ENCODE measurements around the gene RADIL.

The RADIL gene

GRCh38 chr7:4819560-4820404, 63.7 kb downstream of the RADIL start:
- no peaks in the 10 kb centered on the region for H3K79me2 ChIP-seq (ENCODE audit: insufficient read depth, low read length)
- TF ChIP-seq EZH2phosphoT487 (IDR thresholded peaks at IDR 0.05; ENCODE audit: borderline replicate concordance) (no peak), CTCF (conservative IDR thresholded peaks at IDR 0.05; ENCODE audit: low read length) (no peak)
- H2AFZ ChIP-seq (ENCODE audit: low read length): no peak overlapping the region
- no peak overlapping the region for H3K4me2 ChIP-seq (ENCODE audit: low read depth, low read length, poor library complexity, severe bottlenecking)
- H3F3A ChIP-seq (ENCODE audit: low read depth): no peaks in the 10 kb centered on the region
- no peaks in the 10 kb centered on the region for H3K27me3 ChIP-seq (ENCODE audit: insufficient read depth, low read length, poor library complexity, severe bottlenecking)
- H3K9me3 ChIP-seq (ENCODE audit: insufficient read depth, low read depth, low read length): no peaks in the 10 kb centered on the region
- H3K4me1 ChIP-seq (ENCODE audit: insufficient read depth, low read length, poor library complexity, severe bottlenecking): no peaks in the 10 kb centered on the region
- H3K9me2 ChIP-seq (replicated peaks; ENCODE audit: low read depth, low read length): no peaks in the 10 kb centered on the region
- H4K20me1 ChIP-seq (ENCODE audit: insufficient read depth, low read length, poor library complexity, severe bottlenecking): no peaks in the 10 kb centered on the region
- no peaks in the 10 kb centered on the region for H3K36me3 ChIP-seq (ENCODE audit: insufficient read depth, low read length)
- no peak overlapping the region for H3K4me3 ChIP-seq (ENCODE audit: low read length, poor library complexity, severe bottlenecking)
- H3K9ac ChIP-seq (ENCODE audit: low read depth, low read length, poor library complexity, severe bottlenecking): no peak overlapping the region

- Histone ChIP-seq H3K4me1 (ENCODE audit: insufficient read depth, low read length, poor library complexity, severe bottlenecking) (no peaks in the 10 kb centered on the region), H3K4me3 (ENCODE audit: low read length, poor library complexity, severe bottlenecking) (no peak overlapping the region), H3K36me3 (ENCODE audit: insufficient read depth, low read length) (no peaks in the 10 kb centered on the region), H2AFZ (ENCODE audit: low read length) (no peak overlapping the region), H3K9me3 (ENCODE audit: insufficient read depth, low read depth, low read length) (no peaks in the 10 kb centered on the region), H3F3A (ENCODE audit: low read depth) (no peaks in the 10 kb centered on the region), H3K4me2 (ENCODE audit: low read depth, low read length, poor library complexity, severe bottlenecking) (no peak overlapping the region), H3K27me3 (ENCODE audit: insufficient read depth, low read length, poor library complexity, severe bottlenecking) (no peaks in the 10 kb centered on the region), H4K20me1 (ENCODE audit: insufficient read depth, low read length, poor library complexity, severe bottlenecking) (no peaks in the 10 kb centered on the region), H3K9ac (ENCODE audit: low read depth, low read length, poor library complexity, severe bottlenecking) (no peak overlapping the region), H3K79me2 (ENCODE audit: insufficient read depth, low read length) (no peaks in the 10 kb centered on the region), H3K9me2 (replicated peaks; ENCODE audit: low read depth, low read length) (no peaks in the 10 kb centered on the region)
- TF ChIP-seq CTCF (conservative IDR thresholded peaks at IDR 0.05; ENCODE audit: low read length): no peak
- TF ChIP-seq EZH2phosphoT487 (IDR thresholded peaks at IDR 0.05; ENCODE audit: borderline replicate concordance): no peak
Observed at GRCh38 chr7:4818000-4818794, 65.3 kb downstream of the RADIL start.

- no peaks in the 10 kb centered on the region for H3K4me1 ChIP-seq (ENCODE audit: insufficient read depth, low read length, poor library complexity, severe bottlenecking)
- no peaks in the 10 kb centered on the region for H3K9me3 ChIP-seq (ENCODE audit: insufficient read depth, low read depth, low read length)
- H3K79me2 ChIP-seq (ENCODE audit: insufficient read depth, low read length): no peaks in the 10 kb centered on the region
- no peaks in the 10 kb centered on the region for H3K27me3 ChIP-seq (ENCODE audit: insufficient read depth, low read length, poor library complexity, severe bottlenecking)
- no peaks in the 10 kb centered on the region for H3K36me3 ChIP-seq (ENCODE audit: insufficient read depth, low read length)
- no peak overlapping the region for H3K9ac ChIP-seq (ENCODE audit: low read depth, low read length, poor library complexity, severe bottlenecking)
- no peak for TF ChIP-seq EZH2phosphoT487 (IDR thresholded peaks at IDR 0.05; ENCODE audit: borderline replicate concordance)
- no peak for TF ChIP-seq CTCF (conservative IDR thresholded peaks at IDR 0.05; ENCODE audit: low read length)
- H4K20me1 ChIP-seq (ENCODE audit: insufficient read depth, low read length, poor library complexity, severe bottlenecking): no peaks in the 10 kb centered on the region
- no peaks in the 10 kb centered on the region for H3F3A ChIP-seq (ENCODE audit: low read depth)
- no peak overlapping the region for H3K4me3 ChIP-seq (ENCODE audit: low read length, poor library complexity, severe bottlenecking)
- no peak overlapping the region for H3K4me2 ChIP-seq (ENCODE audit: low read depth, low read length, poor library complexity, severe bottlenecking)
- no peak overlapping the region for H2AFZ ChIP-seq (ENCODE audit: low read length)
- H3K9me2 ChIP-seq (replicated peaks; ENCODE audit: low read depth, low read length): no peaks in the 10 kb centered on the region
Observed at GRCh38 chr7:4817178-4817901, 66.2 kb downstream of the RADIL start.
